GM06990 (cell line): ENCODE results near the gene PHLDB2.
"Not testable (repeated sequence)": the region's sequence is repeated elsewhere in the genome, so short reads cannot be mapped to it uniquely, and the experiment has no call there.

Source experiments
- DNase-seq: peaks from one replicate; pipeline ENCODE4 v3.0.0-alpha.2; 2011; ENCODE audit not compliant: insufficient read length; ENCODE audit errors: extremely low read depth
- H3K27me3 ChIP-seq: replicated peaks from 2 replicates; pipeline ENCODE4 v1.6.0; 2011; ENCODE audit warnings: low read length; ENCODE audit not compliant: control insufficient read depth, insufficient read depth
- H3K36me3 ChIP-seq: 2 replicates; pipeline ENCODE4 v1.5.1; 2011; ENCODE audit warnings: low read length; ENCODE audit not compliant: control insufficient read depth, insufficient read depth
- H3K4me3 ChIP-seq: replicated peaks from 2 replicates; pipeline ENCODE4 v1.5.1; 2011; ENCODE audit warnings: low read depth, mild to moderate bottlenecking, control low read depth, low read length
- CTCF ChIP-seq: IDR thresholded peaks from 2 replicates; pipeline ENCODE4 v1.5.1; 2011; ENCODE audit warnings: low read length, control low read depth, mild to moderate bottlenecking, inconsistent platforms; ENCODE audit not compliant: insufficient read depth, poor library complexity, severe bottlenecking

The PHLDB2 gene

GRCh38 chr3:111859061-111859973, at the start of gene PHLDB2:
Gene PHLDB2, plus strand, starts transcription at chr3:111859265. Its CDS starts 24,813 bp downstream, at chr3:111884078.
- Histone ChIP-seq H3K4me3 (peak within 1 kb of the TSS; percentile 59), H3K36me3 (no peaks in the 10 kb centered on the region), H3K27me3 (no peaks in the 10 kb centered on the region; the same call in none of the 2 replicates)
- no peak for TF ChIP-seq CTCF
- DNase-seq = peak; percentile 27

GRCh38 chr3:111810909-111811308, 48.2 kb upstream of the PHLDB2 start:
- DNase-seq = no peak
- Histone ChIP-seq H3K4me3 (no peak overlapping the region), H3K36me3 (no peaks in the 10 kb centered on the region), H3K27me3 (no peaks in the 10 kb centered on the region)
- TF ChIP-seq CTCF = no peak

GRCh38 chr3:111811811-111812210, 47.3 kb upstream of the PHLDB2 start:
- H3K36me3 ChIP-seq = no peaks in the 10 kb centered on the region
- H3K27me3 ChIP-seq = no peaks in the 10 kb centered on the region
- no peak for TF ChIP-seq CTCF
- no peak overlapping the region for H3K4me3 ChIP-seq
- no peak for DNase-seq

GRCh38 chr3:111812701-111813100, 46.4 kb upstream of the PHLDB2 start:
- no peaks in the 10 kb centered on the region for H3K36me3 ChIP-seq
- no peak overlapping the region for H3K4me3 ChIP-seq
- H3K27me3 ChIP-seq = no peaks in the 10 kb centered on the region
- DNase-seq = no peak
- no peak for TF ChIP-seq CTCF

GRCh38 chr3:111813441-111813840, 45.6 kb upstream of the PHLDB2 start:
- TF ChIP-seq CTCF = no peak
- no peaks in the 10 kb centered on the region for H3K36me3 ChIP-seq
- DNase-seq = no peak
- H3K27me3 ChIP-seq = no peaks in the 10 kb centered on the region
- H3K4me3 ChIP-seq = no peak overlapping the region

- H3K36me3 ChIP-seq = no peaks in the 10 kb centered on the region
- TF ChIP-seq CTCF = no peak
- no peak overlapping the region for H3K4me3 ChIP-seq
- no peaks in the 10 kb centered on the region for H3K27me3 ChIP-seq
- DNase-seq = no peak
Observed at GRCh38 chr3:111813979-111814378, 45.1 kb upstream of the PHLDB2 start.

- not testable (repeated sequence) for DNase-seq, H3K4me3 ChIP-seq, H3K27me3 ChIP-seq, H3K36me3 ChIP-seq
Observed at GRCh38 chr3:111816771-111817170, 42.3 kb upstream of the PHLDB2 start.
